ENCODE data around the gene CBR3. TPM values are rescaled to one million over a fixed set of nuclear protein-coding genes. Genes with fewer than 3 reads are reported as not detected.

The CBR3 gene
- total and polyA plus RNA-seq, 4 donors, result 0.23 to 9.0 (median 4.7) TPM

DNA sequence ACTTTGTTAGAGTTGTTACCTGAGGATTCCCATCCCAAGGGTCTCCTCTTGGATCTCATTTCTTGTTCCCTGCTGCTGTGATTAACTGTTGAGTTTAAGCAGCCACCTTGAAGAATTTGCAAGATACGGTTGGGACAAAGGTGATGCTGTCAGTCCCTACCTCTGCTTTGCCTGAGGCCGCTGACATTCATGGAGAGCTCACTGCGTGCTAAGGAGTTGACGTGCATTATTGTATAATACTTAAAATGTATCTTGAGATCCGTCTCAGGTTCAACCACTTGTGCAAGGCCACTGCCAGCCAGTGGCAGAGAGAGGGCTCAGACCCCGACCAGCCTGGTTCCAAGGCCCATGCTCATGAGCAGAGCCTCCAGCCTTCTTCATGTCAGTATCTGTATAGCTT lies 35.9 kb downstream of the CBR3 start:
- H3K9me3 ChIP-seq (ENCODE audit: control insufficient read depth in 4 of 4, insufficient read depth in 3 of 4, low read length in 3 of 4), result peaks cover 0 to 5% (median 0%) of the 10 kb centered on the region in 4 donors
- peaks cover 0 to 3% (median 0%) of the 10 kb centered on the region in 5 donors for H3K4me1 ChIP-seq (ENCODE audit: control insufficient read depth in 5 of 5, insufficient read depth in 5 of 5, low read length in 5 of 5)
- DNase-seq (no peak), ATAC-seq (ENCODE audit: insufficient read depth, low FRiP score) (no peak)
- no peak overlapping the region for H3K27ac ChIP-seq (ENCODE audit: low read depth in 1 of 2, low read length in 1 of 2)
- H3K4me3 ChIP-seq, result no peak overlapping the region
- H3K27me3 ChIP-seq (ENCODE audit: control insufficient read depth in 3 of 3, insufficient read depth in 3 of 3, low read length in 2 of 3), result no peaks in the 10 kb centered on the region
- WGBS, 2 donors, result 95 to 96% methylated on average over 6 of the region's 6 CpGs
- TF ChIP-seq, protein P1, sequence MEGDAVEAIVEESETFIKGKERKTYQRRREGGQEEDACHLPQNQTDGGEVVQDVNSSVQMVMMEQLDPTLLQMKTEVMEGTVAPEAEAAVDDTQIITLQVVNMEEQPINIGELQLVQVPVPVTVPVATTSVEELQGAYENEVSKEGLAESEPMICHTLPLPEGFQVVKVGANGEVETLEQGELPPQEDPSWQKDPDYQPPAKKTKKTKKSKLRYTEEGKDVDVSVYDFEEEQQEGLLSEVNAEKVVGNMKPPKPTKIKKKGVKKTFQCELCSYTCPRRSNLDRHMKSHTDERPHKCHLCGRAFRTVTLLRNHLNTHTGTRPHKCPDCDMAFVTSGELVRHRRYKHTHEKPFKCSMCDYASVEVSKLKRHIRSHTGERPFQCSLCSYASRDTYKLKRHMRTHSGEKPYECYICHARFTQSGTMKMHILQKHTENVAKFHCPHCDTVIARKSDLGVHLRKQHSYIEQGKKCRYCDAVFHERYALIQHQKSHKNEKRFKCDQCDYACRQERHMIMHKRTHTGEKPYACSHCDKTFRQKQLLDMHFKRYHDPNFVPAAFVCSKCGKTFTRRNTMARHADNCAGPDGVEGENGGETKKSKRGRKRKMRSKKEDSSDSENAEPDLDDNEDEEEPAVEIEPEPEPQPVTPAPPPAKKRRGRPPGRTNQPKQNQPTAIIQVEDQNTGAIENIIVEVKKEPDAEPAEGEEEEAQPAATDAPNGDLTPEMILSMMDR (IDR thresholded peaks at IDR 0.05; ENCODE audit: control extremely low read depth, extremely low read depth), result no peak
- H3K36me3 ChIP-seq (ENCODE audit: control insufficient read depth in 4 of 4, insufficient read depth in 4 of 4, low read length in 4 of 4), result peaks cover 0 to 10% (median 0%) of the 10 kb centered on the region in 4 donors
- no peak overlapping the region for H3K9ac ChIP-seq (ENCODE audit: insufficient read depth in 1 of 2, low read length in 2 of 2)

GRCh38 chr21:36171336-36171735 lies 36.5 kb downstream of the CBR3 start:
- Histone ChIP-seq H3K9me3 (ENCODE audit: control insufficient read depth in 4 of 4, insufficient read depth in 3 of 4, low read length in 3 of 4) (peaks cover 0 to 5% (median 0%) of the 10 kb centered on the region in 4 donors), H3K4me3 (no peak overlapping the region), H3K27ac (ENCODE audit: low read depth in 1 of 2, low read length in 1 of 2) (peak overlapping the region in 1 of 2 donors; percentile 68), H3K36me3 (ENCODE audit: control insufficient read depth in 4 of 4, insufficient read depth in 4 of 4, low read length in 4 of 4) (peaks cover 0 to 10% (median 0%) of the 10 kb centered on the region in 4 donors), H3K4me1 (ENCODE audit: control insufficient read depth in 5 of 5, insufficient read depth in 5 of 5, low read length in 5 of 5) (peaks cover 0 to 3% (median 0%) of the 10 kb centered on the region in 5 donors), H3K9ac (ENCODE audit: insufficient read depth in 1 of 2, low read length in 2 of 2) (no peak overlapping the region), H3K27me3 (ENCODE audit: control insufficient read depth in 3 of 3, insufficient read depth in 3 of 3, low read length in 2 of 3) (no peaks in the 10 kb centered on the region)
- no peak for DNase-seq
- 83 to 85% methylated on average over 5 of the region's 5 CpGs for WGBS, 2 donors
- TF ChIP-seq, protein P1 (IDR thresholded peaks at IDR 0.05; ENCODE audit: control extremely low read depth, extremely low read depth), result no peak
- no peak for ATAC-seq (ENCODE audit: insufficient read depth, low FRiP score)

DNA sequence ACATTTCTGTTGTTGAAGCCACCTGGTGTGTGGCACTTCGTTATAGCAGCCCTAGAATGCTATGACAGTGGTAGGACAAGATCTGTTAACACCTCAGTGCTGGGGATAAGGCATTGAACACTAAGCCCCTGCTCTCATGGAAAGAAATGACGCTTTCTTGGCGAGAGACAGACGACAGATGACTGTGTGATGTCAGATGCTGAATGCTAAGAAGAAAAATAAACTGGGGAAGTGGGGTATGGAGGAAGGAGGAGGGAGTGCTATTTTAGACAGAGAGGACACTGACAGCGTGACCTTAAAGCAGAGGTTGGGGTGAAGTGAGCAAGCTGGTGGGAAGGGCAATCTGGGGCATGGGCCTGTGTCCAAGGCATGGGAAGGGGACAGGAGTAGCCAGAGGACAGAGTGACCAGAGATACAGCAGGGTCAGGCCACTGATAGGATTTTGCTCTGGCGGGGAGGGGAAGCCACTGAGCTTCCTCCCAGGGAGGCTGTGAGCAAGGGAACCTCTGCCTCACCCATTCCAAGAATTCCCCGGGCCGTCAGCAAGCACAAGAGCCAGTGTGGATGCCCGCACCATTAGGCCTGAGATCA lies 37.0 kb downstream of the CBR3 start:
- TF ChIP-seq, protein P1 (IDR thresholded peaks at IDR 0.05; ENCODE audit: control extremely low read depth, extremely low read depth), result no peak
- Histone ChIP-seq H3K27me3 (ENCODE audit: control insufficient read depth in 3 of 3, insufficient read depth in 3 of 3, low read length in 2 of 3) (no peaks in the 10 kb centered on the region), H3K36me3 (ENCODE audit: control insufficient read depth in 4 of 4, insufficient read depth in 4 of 4, low read length in 4 of 4) (peaks cover 0 to 11% (median 0%) of the 10 kb centered on the region in 4 donors), H3K9ac (ENCODE audit: insufficient read depth in 1 of 2, low read length in 2 of 2) (no peak overlapping the region), H3K9me3 (ENCODE audit: control insufficient read depth in 4 of 4, insufficient read depth in 3 of 4, low read length in 3 of 4) (peaks cover 0 to 5% (median 0%) of the 10 kb centered on the region in 4 donors), H3K27ac (ENCODE audit: low read depth in 1 of 2, low read length in 1 of 2) (peak overlapping the region in 1 of 2 donors; percentile 68), H3K4me1 (ENCODE audit: control insufficient read depth in 5 of 5, insufficient read depth in 5 of 5, low read length in 5 of 5) (peaks cover 0 to 3% (median 0%) of the 10 kb centered on the region in 5 donors), H3K4me3 (no peak overlapping the region)
- peak in 1 of 3 donors; percentile 17 for DNase-seq
- ATAC-seq (ENCODE audit: insufficient read depth, low FRiP score), result no peak
- WGBS, 2 donors, result 70 to 71% methylated on average over 9 of the region's 9 CpGs

All from lung (tissue), 12 donors.